Muscle of arm (tissue), 12 donors: Measurements from ENCODE around the gene RETREG2. TPM values are rescaled to one million over a fixed set of nuclear protein-coding genes. Genes with fewer than 3 reads are reported as not detected.

ENCODE experiments used
- DNase-seq: peaks from one replicate; pipeline ENCODE4 v3.0.0-alpha.2; 2013
- polyA plus RNA-seq, 12 donors: library from polyadenylated mRNA; unstranded; fragments of 120-200 nt; gene quantifications; one replicate each; pipeline ENCODE4 v1.2.1, GENCODE V29; 2013; ENCODE audit not compliant: insufficient read length in 12 of 12

The RETREG2 gene
- polyA plus RNA-seq, 12 donors, result 34.8 to 80.3 (median 43.3) TPM; not detected in 1

- DNase-seq, result no peak
Measured at GRCh38 chr2:219165058-219165911, 12.8 kb upstream of the RETREG2 start.

GRCh38 chr2:219167997-219168396 is 10.1 kb upstream of the RETREG2 start:
- no peak for DNase-seq

GRCh38 chr2:219168526-219168925 is 9.5 kb upstream of the RETREG2 start:
- no peak for DNase-seq

GRCh38 chr2:219168932-219169331 is 9.1 kb upstream of the RETREG2 start:
- DNase-seq, result no peak

- DNase-seq, result no peak
Measured at GRCh38 chr2:219169930-219170654, 8.0 kb upstream of the RETREG2 start, which contains the start of gene SLC23A3. SLC23A3 (minus strand) TSS chr2:219170029; CDS start chr2:219169984, 45 bp downstream.

- DNase-seq, result peak; percentile 22
Measured at GRCh38 chr2:219171231-219171651, 6.8 kb upstream of the RETREG2 start.

GRCh38 chr2:219172231-219173154 is 5.6 kb upstream of the RETREG2 start:
- no peak for DNase-seq

GRCh38 chr2:219173176-219173575 is 4.9 kb upstream of the RETREG2 start:
- DNase-seq, result no peak

- DNase-seq, result no peak
Measured at GRCh38 chr2:219174146-219174545, 3.9 kb upstream of the RETREG2 start.

- no peak for DNase-seq
Measured at GRCh38 chr2:219174801-219175200, 3.3 kb upstream of the RETREG2 start.

- no peak for DNase-seq
Measured at GRCh38 chr2:219175486-219175885, 2.6 kb upstream of the RETREG2 start.

GRCh38 chr2:219175928-219176817 is 1.9 kb upstream of the RETREG2 start:
- DNase-seq, result peak; percentile 11

GRCh38 chr2:219176818-219177551 is 1.1 kb upstream of the RETREG2 start, which contains the start of gene CNPPD1:
CNPPD1 (minus strand) TSS chr2:219176925; CDS start chr2:219176828, 97 bp downstream.
- DNase-seq, result peak; percentile 84

- peak; percentile 20 for DNase-seq
Measured at GRCh38 chr2:219178377-219179175, 501 bp downstream of the RETREG2 start.

GRCh38 chr2:219179601-219180465 is 1.8 kb downstream of the RETREG2 start:
- no peak for DNase-seq

GRCh38 chr2:219180961-219181360 is 2.9 kb downstream of the RETREG2 start:
- no peak for DNase-seq

GRCh38 chr2:219181531-219181930 is 3.5 kb downstream of the RETREG2 start:
- DNase-seq, result no peak
